HL-60 (cell line): ENCODE results near the gene KRTAP5-7.

Experiments used
- CTCF ChIP-seq: IDR thresholded peaks from one replicate; pipeline ENCODE4 v1.5.1; 2011; ENCODE audit warnings: low read length, control low read depth, inconsistent platforms; ENCODE audit not compliant: insufficient read depth
- GABPA ChIP-seq: IDR thresholded peaks from 2 replicates; pipeline ENCODE4 v1.6.1; 2012; ENCODE audit warnings: low read depth

GRCh38 chr11:71575723-71576424, 48.8 kb downstream of the KRTAP5-7 start:
- TF ChIP-seq CTCF (no peak), GABPA (no peak)
